Right atrium auricular region (tissue), 2 donors: Measurements from ENCODE around the gene RAB3IP. TPM values are rescaled to one million over a fixed set of nuclear protein-coding genes. Genes with fewer than 3 reads are reported as not detected.
"Not testable (repeated sequence)": the region's sequence is repeated elsewhere in the genome, so short reads cannot be mapped to it uniquely, and the experiment has no call there.

Experiments
- DNase-seq: peaks from one replicate; pipeline ENCODE4 v3.0.0-alpha.2; 2019; ENCODE audit warnings: low spot score
- H3K27ac ChIP-seq, 2 donors: fragments of 200-600 bp; sonication (generic); 1 replicate in 1 of 2; 2 replicates in 1 of 2; pipeline ENCODE4 v1.5.1; 2016 to 2019
- H3K27me3 ChIP-seq, 2 donors: fragments of 200-600 bp; sonication (generic); one replicate each; pipeline versions ENCODE4 v1.5.1 to v1.6.0; 2017 to 2019
- H3K36me3 ChIP-seq: fragments of 200-600 bp; sonication (generic); one replicate; pipeline ENCODE4 v1.5.1; 2016
- H3K4me1 ChIP-seq, 2 donors: fragments of 200-600 bp; sonication (generic); one replicate each; pipeline versions ENCODE4 v1.5.1 to v1.6.0; 2017 to 2019
- H3K4me3 ChIP-seq, 2 donors: fragments of 200-600 bp; sonication (generic); 1 replicate in 1 of 2; 2 replicates in 1 of 2; pipeline ENCODE4 v1.5.1; 2017 to 2019; ENCODE audit warnings: mild to moderate bottlenecking in 1 of 2, moderate library complexity in 1 of 2
- H3K9me3 ChIP-seq, 2 donors: fragments of 200-600 bp; sonication (generic); one replicate each; pipeline ENCODE4 v1.5.1; 2019
- total RNA-seq, 2 donors: library from RNA; depleted of rRNA; stranded (reverse); fragments of >200 nt; gene quantifications; one replicate each; pipeline ENCODE4 v1.1.0, GENCODE V29; 2016
- TF ChIP-seq, protein P1 (sequence below), 2 donors: fragments of 200-600 bp; sonication (generic); IDR thresholded peaks; one replicate each; pipeline ENCODE4 v1.5.1; 2019; ENCODE audit warnings: antibody characterized with exemption in 2 of 2

RAB3IP gene
- total RNA-seq, 2 donors from 2014 or later, result 27.2 to 37.1 TPM

- TF ChIP-seq, protein P1, sequence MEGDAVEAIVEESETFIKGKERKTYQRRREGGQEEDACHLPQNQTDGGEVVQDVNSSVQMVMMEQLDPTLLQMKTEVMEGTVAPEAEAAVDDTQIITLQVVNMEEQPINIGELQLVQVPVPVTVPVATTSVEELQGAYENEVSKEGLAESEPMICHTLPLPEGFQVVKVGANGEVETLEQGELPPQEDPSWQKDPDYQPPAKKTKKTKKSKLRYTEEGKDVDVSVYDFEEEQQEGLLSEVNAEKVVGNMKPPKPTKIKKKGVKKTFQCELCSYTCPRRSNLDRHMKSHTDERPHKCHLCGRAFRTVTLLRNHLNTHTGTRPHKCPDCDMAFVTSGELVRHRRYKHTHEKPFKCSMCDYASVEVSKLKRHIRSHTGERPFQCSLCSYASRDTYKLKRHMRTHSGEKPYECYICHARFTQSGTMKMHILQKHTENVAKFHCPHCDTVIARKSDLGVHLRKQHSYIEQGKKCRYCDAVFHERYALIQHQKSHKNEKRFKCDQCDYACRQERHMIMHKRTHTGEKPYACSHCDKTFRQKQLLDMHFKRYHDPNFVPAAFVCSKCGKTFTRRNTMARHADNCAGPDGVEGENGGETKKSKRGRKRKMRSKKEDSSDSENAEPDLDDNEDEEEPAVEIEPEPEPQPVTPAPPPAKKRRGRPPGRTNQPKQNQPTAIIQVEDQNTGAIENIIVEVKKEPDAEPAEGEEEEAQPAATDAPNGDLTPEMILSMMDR (IDR thresholded peaks at IDR 0.05), result no peak
- Histone ChIP-seq H3K27ac (no peak overlapping the region), H3K27me3 (no peaks in the 10 kb centered on the region), H3K4me1 (no peaks in the 10 kb centered on the region), H3K4me3 (no peak overlapping the region), H3K36me3 (no peaks in the 10 kb centered on the region), H3K9me3 (peaks cover 0 to 9% of the 10 kb centered on the region in 2 donors)
- no peak for DNase-seq
These were observed 19.4 kb downstream of the RAB3IP start for GRCh38 chr12:69758105-69758504.

GRCh38 chr12:69759581-69759980, 20.9 kb downstream of the RAB3IP start:
- H3K27me3 ChIP-seq, H3K4me1 ChIP-seq, DNase-seq, H3K36me3 ChIP-seq, H3K4me3 ChIP-seq, H3K27ac ChIP-seq: not testable (repeated sequence)
- H3K9me3 ChIP-seq, result peaks cover 0 to 14% of the 10 kb centered on the region in 2 donors

GRCh38 chr12:69765515-69765914, 26.9 kb downstream of the RAB3IP start:
- peaks cover 10% of the 10 kb centered on the region for H3K36me3 ChIP-seq
- TF ChIP-seq, protein P1 (IDR thresholded peaks at IDR 0.05), result no peak
- peaks cover 3 to 26% of the 10 kb centered on the region in 2 donors for H3K9me3 ChIP-seq
- DNase-seq, result no peak
- no peak overlapping the region for H3K4me3 ChIP-seq
- no peak overlapping the region for H3K27ac ChIP-seq
- no peaks in the 10 kb centered on the region for H3K4me1 ChIP-seq
- H3K27me3 ChIP-seq, result no peaks in the 10 kb centered on the region

- Histone ChIP-seq H3K27ac (no peak overlapping the region), H3K9me3 (peaks cover 3 to 26% of the 10 kb centered on the region in 2 donors), H3K36me3 (peaks cover 10% of the 10 kb centered on the region), H3K27me3 (no peaks in the 10 kb centered on the region), H3K4me1 (no peaks in the 10 kb centered on the region), H3K4me3 (no peak overlapping the region)
- TF ChIP-seq, protein P1 (IDR thresholded peaks at IDR 0.05), result no peak
- no peak for DNase-seq
These were observed 27.6 kb downstream of the RAB3IP start for GRCh38 chr12:69766260-69766659.

DNA sequence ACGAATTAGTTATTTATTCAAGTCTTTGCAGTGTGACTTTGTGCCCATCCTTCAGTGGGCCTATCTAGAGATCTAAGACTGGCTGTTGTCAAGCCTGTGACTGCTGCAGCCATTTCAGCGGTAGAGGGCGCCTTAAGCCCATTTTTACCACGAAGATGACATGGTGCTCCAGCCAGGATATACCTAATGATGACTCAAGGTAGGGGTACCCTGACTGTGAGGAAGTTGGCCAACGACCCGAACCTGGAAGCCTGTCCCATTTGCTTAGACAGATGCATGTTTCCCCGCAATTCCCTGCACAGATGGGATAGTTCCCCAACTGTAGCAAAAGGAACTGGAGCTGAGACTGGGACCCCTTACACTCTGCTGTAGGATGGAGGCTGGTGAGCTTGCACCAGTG, 41.3 kb downstream of the RAB3IP start:
- Histone ChIP-seq H3K27me3 (no peaks in the 10 kb centered on the region), H3K27ac (no peak overlapping the region), H3K36me3 (no peaks in the 10 kb centered on the region), H3K4me3 (no peak overlapping the region), H3K9me3 (no peaks in the 10 kb centered on the region), H3K4me1 (no peaks in the 10 kb centered on the region)
- TF ChIP-seq, protein P1 (IDR thresholded peaks at IDR 0.05), result no peak
- no peak for DNase-seq

GRCh38 chr12:69783365-69783764, 44.7 kb downstream of the RAB3IP start:
- no peak for DNase-seq
- Histone ChIP-seq H3K27me3 (no peaks in the 10 kb centered on the region), H3K4me1 (no peaks in the 10 kb centered on the region), H3K4me3 (no peak overlapping the region), H3K9me3 (no peaks in the 10 kb centered on the region), H3K27ac (no peak overlapping the region), H3K36me3 (no peaks in the 10 kb centered on the region)
- TF ChIP-seq, protein P1 (IDR thresholded peaks at IDR 0.05), result no peak
